Stromal cell of bone marrow (primary cell): ENCODE data around the gene DCTN1.
"Not testable (repeated sequence)": the region's sequence is repeated elsewhere in the genome, so short reads cannot be mapped to it uniquely, and the experiment has no call there.

Source experiments
- DNase-seq: peaks from one replicate; pipeline ENCODE4 v3.0.0-alpha.2; 2012; ENCODE audit warnings: low read depth

DCTN1 gene

DNA sequence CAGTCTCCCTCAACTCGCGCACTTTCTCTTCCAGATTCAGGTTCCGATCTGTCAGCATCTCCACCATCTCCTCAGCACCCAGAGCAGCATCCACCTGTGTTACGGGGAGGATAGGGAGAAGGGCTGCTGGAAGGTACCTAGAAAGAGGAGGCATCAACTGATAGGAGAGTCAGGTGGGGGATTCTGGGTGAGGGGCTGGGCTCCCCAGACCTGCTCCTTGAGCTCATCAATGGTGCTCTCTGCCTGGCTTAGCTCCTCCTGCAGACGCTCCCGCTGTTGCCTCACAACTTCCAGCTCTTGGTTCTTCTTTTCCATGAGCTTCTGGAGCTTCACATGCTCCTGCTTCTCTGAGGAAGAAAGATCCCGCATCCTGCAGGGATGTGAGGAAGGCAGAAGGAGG lies 10.1 kb downstream of the DCTN1 start:
- no peak for DNase-seq

DNA sequence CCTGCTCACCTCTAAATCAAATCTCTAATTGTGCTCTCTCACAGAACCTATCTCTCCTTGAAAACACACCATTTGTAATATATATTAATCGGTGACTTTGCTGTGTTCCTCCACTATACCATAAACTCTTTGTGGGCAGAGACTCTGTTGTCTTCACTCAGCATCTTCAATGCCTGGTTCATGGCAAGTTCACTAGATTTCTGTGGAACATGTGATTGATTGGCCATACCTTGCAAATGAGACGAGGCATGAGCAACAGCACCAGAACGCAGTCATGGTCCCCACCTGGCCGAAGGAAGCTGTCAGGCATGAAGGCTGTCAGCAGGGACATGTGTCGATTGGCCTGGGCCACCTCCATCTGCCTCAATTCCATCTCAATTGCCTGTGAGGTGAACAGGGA lies 11.6 kb downstream of the DCTN1 start:
- DNase-seq = no peak

DNA sequence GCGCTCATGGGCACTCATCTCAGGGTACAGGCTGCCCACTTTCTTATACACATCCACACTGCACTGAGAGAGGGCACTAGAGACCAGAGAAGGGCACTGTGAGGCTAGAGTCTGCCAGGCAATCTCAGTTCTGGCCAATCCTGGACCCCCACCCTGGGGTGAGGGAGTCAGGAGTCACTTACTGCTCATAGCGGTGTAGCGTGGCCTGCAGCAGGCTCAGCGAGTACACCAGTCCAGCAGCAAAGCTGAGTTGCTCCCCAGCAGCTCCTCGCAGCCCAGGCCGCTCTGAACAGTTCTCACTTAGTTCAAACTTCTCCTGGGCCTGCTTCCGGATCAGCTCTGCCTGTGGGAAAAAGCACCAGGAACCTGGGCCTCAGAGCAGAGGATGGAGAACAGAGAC lies 12.3 kb downstream of the DCTN1 start:
- no peak for DNase-seq

DNA sequence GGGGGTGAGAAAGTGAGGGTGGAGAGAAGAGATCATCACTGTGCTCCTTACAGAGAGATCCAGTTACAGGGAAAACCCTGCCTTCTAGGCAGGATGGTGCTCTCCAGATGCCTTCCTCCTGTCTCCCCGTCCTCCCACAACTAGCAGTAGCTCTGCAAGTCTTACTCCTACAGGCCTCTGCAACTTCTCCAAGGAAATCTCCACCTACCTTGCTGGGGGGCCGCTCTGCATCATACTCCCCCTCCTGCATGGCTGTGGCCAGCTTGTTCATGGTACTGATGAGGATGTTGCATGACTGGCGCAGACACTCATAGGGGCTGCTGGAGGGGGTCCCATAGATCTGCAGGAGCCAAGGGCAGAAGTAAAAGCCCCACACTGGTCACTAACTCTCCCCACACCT lies 14.1 kb downstream of the DCTN1 start:
- DNase-seq = no peak

DNA sequence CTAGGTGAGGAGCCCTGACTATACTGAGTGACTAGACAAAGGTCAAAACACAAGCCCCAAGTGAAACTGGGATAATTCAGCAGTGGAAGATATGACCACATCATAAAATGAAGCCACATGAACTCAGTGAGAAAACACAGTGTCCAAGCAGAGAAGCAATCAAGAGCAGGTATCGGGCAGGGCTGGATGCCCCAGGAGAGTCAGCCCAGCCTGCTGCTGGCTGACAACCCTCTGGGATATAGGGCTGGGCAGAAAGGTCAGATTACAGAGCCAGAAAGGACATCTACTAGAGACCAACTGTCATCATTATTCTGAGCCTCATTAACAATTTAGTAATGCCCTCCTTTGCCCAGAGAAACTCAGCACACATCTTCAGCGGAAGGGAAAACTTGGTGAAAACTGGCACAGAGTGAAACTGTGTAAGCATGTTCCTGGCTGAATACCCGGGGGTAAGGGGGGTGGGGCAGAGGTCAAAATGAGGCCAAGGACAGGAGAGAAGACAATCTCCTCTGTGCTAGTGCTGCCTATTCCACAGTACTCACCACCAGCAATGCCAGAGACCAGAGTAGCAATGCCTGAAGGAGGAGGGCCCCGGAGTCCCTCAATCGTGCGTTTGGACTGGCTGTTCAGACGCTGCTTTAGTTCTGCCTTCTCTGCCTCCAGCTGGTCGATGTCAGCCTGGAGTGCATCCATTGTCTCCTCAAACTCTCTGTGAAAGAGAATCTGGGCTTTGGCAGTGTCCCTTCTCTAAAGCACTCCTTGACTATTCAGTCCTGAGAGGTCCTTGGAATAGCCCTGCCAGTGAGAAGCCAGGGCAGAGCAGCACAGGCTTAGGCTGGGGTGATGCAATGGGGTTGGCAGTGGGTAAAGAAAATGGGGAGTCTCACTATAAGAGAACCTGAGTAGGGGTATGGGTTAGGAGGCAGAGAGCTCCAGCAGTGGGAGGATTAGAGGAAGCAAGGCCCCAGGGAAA lies 15.3 kb downstream of the DCTN1 start:
- DNase-seq = no peak

DNA sequence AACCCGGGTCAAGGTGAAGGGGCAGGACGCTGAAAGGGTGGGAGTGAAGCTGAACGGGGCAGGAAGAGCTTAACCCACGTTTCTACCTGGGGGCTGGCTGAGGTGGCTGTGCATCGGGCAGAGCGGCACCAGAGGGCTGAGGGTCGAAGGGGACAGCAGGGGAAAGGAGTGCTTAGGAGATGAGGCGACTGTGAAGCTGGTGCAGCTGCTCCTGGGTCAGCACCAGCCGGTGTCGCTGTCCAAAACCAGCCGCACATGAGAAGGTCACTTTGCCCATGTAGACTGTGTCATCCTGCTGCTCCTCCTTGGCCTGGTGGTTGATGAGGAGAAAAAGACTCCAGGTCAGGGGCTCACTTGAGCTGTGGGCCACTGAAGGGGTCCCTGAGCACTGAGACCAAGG lies 18.8 kb downstream of the DCTN1 start:
- DNase-seq = no peak

DNA sequence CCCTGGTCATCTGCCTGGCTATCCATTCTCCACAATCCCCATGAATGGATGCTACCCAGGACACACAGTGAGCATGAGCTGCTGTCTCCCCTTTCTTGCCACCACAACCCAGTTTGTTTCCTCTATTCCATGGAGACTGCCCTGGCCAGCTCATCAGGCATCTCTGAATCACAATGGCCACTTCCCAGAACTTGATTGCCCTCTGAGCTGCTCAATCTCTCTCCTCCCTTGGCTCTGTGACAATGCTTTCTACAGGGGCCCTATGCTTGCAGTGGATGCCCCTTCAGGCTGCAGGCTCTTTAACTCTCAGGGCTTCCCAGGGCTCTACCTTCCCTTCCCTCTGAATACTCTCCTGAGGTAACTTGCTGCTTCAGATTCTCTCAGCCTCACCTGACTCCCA lies 22.5 kb downstream of the DCTN1 start:
- DNase-seq = peak; percentile 39

DNA sequence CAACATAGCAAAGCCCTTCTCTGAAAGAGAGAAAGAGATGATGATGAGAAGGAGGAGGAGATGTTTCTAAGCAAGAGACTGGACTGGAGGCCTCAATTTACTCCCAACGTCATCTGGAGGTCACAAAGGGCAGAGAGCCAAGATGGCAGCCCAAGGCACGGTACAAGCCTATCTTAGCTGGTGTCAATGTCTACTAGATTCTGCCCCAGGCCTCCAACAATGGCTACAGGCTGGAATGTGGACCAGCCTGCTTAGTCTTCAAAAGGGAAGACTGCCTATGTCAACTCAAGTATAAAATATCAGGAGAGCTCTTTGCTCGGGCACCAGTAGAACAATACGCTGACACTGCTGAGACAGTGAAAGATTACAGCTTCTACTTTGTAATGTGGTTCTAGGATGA lies 30.2 kb downstream of the DCTN1 start:
- no peak for DNase-seq

DNA sequence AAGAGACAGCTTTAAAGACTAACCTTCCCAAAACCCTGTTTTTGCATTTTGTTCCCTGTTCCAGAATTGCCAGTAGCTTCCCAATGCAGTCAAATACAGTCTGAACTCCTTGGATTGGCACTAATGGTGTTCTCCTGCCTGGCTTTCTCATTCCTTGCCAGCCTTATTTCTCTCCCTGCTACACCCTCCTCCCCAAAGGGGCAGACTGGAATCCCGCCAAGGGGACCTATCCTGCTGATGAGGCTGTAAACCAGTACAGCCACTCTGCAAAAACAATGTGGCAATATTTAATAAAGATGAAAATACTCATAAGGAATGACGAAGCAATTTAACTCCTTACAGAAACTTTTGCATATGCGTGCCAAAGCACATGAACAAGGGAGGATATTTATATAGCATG lies 32.4 kb downstream of the DCTN1 start:
- DNase-seq = no peak

DNA sequence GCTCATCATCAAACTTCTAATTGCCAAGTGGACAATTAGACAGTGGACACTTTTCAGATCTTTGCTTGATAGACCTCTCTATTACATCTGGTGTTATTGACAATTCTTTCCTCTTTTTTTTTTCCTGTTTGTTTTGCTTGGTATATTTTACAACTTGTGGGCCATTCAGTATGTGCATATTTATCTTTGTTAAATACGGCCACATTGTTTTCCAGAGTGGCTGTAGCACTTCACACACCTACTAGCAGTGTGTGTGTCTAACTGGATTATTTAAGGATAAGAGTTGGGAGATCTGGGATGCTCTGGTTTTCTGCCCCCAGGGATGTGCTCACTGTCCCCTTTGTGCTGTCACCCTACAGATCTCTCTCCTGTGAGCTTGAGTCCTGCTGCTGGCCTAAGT lies 32.8 kb downstream of the DCTN1 start:
- no peak for DNase-seq

DNA sequence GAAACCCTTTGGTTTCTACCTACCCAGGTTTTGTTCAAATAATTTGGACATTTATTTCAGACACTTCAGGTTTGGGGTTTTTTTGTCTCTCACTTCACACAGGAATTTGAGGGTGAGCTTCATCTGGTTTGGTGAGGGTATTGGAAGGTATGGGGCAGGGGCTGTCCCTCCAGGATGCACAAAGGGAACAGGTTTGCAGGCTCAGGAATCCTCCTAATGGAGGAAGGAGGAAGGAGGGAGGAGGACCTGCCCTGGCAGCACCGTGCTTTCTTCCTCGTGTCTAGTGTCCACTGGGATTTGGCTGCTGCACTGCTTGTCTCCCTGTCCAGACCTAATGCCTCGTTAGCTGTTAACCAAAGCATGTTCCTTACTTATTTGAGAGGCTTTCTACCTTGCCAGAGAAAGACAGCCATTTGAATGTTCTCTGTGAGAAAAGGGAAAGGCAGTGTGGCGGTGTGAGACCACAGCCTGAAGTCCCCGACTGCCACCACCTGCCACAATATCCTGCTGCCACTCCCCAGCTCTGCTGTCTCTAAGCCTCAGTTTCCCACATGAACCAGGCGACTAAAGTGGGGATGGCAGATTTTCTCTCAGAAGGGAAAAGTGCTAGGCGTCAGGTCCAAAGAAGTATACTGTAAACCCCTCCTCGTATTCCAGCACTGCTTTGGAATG lies 34.7 kb downstream of the DCTN1 start:
- no peak for DNase-seq

DNA sequence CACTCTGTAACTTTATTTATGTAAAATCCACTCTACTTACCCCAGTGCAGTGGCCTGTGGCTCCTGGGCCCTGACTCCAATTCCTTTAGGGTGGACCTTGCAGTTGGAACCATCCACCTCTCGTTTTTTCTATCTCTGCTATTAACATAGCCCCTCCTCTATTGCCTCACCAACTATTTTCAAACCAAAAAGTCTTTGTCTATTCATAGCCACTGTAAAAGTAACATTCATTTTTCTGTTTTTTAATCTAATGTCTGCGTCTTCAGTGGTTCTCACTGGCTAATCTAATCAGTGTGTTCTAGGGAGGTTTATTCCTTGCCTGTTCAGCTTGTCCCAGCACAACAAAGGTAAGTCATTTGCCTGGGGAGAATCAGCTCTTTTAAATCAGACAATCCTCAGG lies 36.8 kb downstream of the DCTN1 start, which contains the start of gene SLC4A5:
TSS of gene SLC4A5 (minus strand) at position 101 of the 400 bp plus-strand sequence. CDS start 28,393 bp downstream, outside the sequence.
- DNase-seq = no peak

DNA sequence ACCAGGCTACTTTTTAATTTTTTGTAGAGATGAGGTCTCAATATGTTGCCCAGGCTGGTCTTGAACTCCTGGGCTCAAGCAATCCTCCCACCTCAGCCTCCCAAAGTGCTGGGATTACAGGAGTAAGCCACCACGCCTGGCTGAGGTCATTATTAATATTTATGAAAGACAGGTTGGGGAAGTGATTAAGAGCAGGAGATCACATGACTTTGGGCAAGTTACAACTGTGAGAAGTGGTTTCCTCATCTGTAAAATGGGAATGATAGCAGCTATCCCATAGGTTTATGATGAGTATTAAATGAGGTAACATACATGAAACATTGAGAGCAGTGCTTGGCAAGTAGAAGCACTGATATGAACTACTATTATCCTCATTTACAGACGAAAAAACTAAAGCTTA lies 43.9 kb downstream of the DCTN1 start:
- DNase-seq = not testable (repeated sequence)

DNA sequence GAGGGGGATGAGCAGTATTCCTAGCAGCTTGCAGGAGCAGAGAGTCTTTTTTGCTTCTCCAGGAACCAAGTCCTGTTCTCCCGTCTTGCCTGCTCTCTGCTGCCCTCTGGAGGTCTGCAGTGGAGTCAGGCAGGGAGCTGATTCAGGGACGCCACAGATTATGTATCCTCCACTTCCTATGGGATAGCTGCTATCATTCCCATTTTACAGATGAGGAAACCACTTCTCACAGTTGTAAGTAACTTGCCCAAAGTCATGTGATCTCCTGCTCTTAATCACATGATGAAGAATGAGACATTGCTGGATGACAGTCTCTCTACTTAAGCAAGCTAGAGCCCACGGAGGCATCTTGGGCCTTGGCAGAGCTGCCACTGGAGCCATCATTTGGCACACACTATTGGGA lies 45.2 kb downstream of the DCTN1 start:
- DNase-seq = peak; percentile 53

DNA sequence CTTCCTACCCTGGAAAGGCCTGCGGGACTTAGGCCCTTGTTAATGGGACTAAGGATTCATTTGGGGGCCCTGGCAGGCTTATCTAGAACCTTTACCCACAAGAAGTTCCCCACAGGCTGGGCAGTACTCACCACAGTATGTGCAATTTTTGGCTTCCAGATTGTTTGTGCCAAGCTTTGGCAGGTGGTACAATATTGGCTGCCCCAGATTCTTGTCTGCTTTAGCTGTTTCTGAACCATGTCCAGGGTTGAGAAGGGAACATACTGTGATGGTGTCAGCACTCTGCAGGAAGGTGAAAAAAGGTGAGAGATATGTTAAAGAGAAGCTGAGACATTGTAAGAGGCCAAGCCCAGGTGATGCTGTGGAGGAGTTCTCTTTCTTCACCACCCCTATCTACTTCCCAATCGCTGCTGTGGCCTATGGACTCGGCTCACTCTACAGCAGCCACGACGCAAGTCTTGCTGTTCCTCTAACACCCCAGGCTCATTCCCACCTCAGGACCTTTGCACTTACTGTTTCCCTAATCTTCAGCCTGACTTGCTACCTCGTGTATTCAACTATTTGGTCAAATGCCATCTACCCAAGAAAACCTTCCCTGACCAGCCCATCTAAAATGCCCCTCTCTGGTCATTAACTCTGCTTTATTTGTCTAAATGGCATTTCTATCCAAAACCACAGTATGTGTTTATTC lies 46.1 kb downstream of the DCTN1 start:
- DNase-seq = no peak

DNA sequence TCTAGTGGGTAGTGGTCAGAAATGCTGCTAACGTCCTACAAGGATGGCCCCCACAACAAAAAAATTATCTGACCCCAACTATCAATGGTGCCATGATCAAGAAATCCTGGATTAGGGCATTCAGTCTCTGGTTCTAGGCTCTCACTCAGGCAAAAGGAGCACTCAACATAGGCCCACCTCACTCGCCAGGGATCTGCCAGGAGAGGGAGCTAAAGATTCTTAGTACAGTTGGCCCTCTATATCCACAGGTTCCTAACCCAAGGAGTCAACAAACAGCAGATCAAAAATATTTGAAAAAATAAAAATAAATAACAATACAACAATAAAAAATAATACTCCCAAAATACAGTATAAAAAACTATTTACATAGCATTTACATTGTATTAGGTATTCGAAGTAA lies 46.9 kb downstream of the DCTN1 start:
- DNase-seq = peak; percentile 21

DNA sequence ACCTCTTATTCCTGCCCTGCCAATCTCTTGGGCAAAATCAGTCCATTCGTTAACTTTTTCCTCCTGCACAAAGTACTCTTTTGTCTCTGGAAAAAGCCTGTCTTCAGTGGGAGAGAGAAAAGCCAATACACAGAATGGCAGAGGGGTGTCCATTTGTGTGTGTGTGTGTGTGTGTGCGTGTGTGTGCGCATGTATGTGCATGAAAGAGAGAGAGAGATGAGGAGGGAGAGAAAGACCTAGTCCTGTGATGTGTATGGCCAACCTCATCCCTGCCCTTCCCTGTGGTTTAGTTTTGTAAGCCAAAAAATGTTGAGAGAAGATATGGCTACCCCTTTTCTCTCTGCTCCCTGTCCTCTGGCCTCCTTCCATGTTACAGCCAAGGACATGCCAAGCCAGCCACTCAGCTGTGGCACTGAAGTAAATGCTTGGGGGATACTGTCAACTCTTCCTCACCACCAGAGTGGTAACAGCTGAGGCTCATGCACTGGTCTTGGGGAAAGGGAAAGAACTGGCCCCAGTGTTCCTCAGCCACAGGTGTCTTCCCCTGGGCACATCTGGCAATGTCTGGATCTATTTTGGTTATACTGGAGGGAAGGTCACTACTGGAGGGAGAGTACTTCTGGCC lies 47.4 kb downstream of the DCTN1 start:
- no peak for DNase-seq

DNA sequence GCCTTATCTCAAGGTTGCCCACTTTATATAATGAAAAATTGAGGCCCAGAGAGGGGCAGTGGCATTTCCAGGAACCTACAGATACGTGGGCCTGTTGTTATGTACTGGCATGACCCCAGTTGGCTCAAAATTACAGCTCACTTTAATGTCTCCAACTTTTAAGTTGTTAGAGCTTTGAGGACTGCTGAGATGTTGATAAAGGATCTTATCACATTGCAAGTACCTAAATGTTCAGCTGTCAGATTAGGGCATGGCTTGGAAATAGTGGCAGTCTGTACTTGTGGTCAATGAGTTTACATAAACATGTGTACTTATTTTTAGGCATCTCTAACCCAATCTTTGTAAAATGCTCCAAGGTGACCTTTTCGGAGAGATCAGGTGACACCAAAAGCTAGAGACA lies 51.5 kb downstream of the DCTN1 start:
- no peak for DNase-seq

DNA sequence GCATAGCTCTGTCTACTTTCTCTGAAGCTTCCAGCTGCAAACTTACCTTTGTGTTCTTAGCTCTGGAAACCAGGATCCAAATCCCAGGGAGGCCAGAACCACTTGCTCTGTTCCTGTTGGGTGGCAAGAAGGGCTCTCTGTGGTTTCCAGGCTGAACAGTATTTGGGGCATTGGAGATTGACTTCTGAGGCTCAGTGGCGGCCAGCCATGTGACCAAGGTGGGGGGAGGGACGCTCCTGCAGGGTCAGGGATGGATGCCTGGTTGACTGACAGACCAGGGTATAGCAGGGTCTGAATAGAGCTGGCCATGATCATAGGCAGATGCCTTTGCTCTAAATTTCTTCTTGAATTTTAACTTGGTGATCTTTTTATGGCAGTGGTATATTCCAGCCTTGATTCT lies 52.0 kb downstream of the DCTN1 start:
- DNase-seq = no peak

DNA sequence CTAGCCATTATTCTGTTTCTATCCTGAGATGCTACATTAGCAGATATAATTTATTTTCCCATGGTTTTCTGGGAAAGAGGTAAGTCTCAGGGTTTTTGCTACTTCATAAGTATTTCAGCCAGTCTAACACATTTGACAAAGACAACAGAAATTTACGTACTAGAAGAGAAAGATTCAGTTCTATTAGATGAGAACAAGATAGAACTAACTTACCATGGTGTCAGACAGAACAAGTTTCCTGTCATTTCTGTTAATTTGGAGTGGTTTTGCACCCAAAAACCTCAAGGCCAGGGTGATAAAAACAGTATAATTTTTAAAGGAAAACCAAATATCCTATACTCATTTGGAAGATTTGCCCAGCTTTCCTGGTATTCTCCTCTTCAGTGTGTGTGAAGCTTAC lies 52.5 kb downstream of the DCTN1 start:
- no peak for DNase-seq

DNA sequence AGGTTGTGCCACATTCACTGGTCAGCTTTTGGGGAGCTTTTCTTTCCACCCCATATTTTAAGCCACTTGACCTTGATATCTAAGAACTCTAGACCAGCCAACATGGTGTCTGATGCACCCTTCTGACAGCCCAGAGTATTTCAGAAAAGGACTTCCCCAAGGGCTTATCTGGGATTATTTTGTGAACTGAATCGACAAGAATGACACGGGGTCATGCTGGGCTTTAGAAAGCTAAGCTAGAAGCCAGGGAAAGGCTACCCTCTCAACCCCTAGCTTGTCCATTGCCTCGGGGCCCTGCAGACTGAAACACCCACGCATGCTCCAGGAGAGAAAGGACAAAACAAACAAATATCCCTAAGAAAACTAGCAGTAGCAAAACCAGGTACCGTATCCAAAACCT lies 52.9 kb downstream of the DCTN1 start:
- no peak for DNase-seq

DNA sequence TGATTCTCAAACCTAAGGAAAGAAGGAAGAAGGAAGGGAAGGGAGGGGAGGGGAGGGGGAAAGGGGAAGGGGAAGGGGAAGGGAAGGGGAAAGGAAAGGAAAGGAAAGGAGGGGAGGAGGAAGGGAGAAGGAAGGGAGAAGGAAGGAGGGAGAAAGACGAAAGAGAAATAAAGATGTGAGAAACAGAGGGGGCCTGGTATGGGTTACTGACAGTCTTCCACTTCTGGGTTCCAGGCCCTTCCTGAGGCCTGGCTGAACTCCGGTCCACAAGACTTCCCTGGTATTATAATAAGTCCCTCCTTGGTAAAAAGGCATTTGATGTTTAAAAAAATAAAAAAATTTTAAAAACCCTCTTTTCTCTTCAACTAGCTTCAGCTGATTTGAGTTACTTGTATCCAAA lies 54.3 kb downstream of the DCTN1 start:
- DNase-seq = no peak
